ENCODE results near the gene KCNMA1. TPM values are rescaled to one million over a fixed set of nuclear protein-coding genes. Genes with fewer than 3 reads are reported as not detected.

KCNMA1 gene
- total and polyA plus RNA-seq, 9 of the 15 experiments (the other 6 are each of a cell fraction or from before 2014, with no cell fraction given), result 0.01 to 0.95 (median 0.15) TPM; not detected in 4

GRCh38 chr10:76874896-76875295, 762.7 kb downstream of the KCNMA1 start (continued):
- TF ChIP-seq, protein P1, sequence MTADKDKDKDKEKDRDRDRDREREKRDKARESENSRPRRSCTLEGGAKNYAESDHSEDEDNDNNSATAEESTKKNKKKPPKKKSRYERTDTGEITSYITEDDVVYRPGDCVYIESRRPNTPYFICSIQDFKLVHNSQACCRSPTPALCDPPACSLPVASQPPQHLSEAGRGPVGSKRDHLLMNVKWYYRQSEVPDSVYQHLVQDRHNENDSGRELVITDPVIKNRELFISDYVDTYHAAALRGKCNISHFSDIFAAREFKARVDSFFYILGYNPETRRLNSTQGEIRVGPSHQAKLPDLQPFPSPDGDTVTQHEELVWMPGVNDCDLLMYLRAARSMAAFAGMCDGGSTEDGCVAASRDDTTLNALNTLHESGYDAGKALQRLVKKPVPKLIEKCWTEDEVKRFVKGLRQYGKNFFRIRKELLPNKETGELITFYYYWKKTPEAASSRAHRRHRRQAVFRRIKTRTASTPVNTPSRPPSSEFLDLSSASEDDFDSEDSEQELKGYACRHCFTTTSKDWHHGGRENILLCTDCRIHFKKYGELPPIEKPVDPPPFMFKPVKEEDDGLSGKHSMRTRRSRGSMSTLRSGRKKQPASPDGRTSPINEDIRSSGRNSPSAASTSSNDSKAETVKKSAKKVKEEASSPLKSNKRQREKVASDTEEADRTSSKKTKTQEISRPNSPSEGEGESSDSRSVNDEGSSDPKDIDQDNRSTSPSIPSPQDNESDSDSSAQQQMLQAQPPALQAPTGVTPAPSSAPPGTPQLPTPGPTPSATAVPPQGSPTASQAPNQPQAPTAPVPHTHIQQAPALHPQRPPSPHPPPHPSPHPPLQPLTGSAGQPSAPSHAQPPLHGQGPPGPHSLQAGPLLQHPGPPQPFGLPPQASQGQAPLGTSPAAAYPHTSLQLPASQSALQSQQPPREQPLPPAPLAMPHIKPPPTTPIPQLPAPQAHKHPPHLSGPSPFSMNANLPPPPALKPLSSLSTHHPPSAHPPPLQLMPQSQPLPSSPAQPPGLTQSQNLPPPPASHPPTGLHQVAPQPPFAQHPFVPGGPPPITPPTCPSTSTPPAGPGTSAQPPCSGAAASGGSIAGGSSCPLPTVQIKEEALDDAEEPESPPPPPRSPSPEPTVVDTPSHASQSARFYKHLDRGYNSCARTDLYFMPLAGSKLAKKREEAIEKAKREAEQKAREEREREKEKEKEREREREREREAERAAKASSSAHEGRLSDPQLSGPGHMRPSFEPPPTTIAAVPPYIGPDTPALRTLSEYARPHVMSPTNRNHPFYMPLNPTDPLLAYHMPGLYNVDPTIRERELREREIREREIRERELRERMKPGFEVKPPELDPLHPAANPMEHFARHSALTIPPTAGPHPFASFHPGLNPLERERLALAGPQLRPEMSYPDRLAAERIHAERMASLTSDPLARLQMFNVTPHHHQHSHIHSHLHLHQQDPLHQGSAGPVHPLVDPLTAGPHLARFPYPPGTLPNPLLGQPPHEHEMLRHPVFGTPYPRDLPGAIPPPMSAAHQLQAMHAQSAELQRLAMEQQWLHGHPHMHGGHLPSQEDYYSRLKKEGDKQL (CRISPR knock-in tag; IDR thresholded peaks at IDR 0.05; ENCODE audit: borderline replicate concordance), result no peak
- no peak for TF ChIP-seq ZBTB1 (CRISPR knock-in tag; IDR thresholded peaks at IDR 0.05; ENCODE audit: borderline replicate concordance, low read depth)

DNA sequence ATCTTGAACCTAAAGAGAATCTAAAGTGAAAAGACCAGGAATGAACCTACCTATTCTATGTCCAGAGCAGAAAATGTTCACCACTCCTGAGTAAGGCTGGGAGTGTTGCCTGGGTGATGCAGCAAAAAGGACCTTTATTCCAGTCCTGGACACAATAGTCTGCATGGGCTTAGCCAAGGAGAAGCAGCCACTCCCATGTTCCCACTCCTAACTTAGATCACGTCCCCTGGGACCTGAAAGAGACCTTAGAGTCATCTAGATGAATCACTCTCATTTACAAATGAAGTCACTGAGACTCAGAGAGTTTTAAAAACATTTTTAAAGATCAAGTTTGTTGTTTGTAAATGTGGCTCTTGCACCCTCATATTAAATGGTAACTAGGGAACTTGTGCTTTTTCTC, 763.4 kb downstream of the KCNMA1 start:
- Histone ChIP-seq H3K79me2 (ENCODE audit: control insufficient read depth, insufficient read depth, low read length) (no peaks in the 10 kb centered on the region), H3K9me1 (ENCODE audit: control insufficient read depth, insufficient read depth, low read length) (no peaks in the 10 kb centered on the region), H3K27ac (ENCODE audit: extremely low read depth, low read depth, low read length) (no peak overlapping the region), H2AFZ (ENCODE audit: low read depth, low read length) (no peak overlapping the region), H3K27me3 (ENCODE audit: control insufficient read depth in 2 of 2, insufficient read depth in 2 of 2, low read length in 2 of 2) (no peaks in the 10 kb centered on the region), H3K4me3 (no peak overlapping the region), H3K4me2 (ENCODE audit: insufficient read depth, low read length) (no peak overlapping the region), H3K9me3 (replicated peaks; ENCODE audit: control insufficient read depth, insufficient read depth, low read depth, low read length) (no peaks in the 10 kb centered on the region), H3K4me1 (replicated peaks in 1 of 2; ENCODE audit: control insufficient read depth in 2 of 2, insufficient read depth in 2 of 2, low read length in 2 of 2) (no peaks in the 10 kb centered on the region), H4K20me1 (replicated peaks; ENCODE audit: control insufficient read depth, insufficient read depth, low read length) (no peaks in the 10 kb centered on the region), H3K9ac (ENCODE audit: insufficient read depth in 1 of 2, low read depth in 2 of 2, low read length in 2 of 2) (no peak overlapping the region), H3K36me3 (ENCODE audit: control insufficient read depth, insufficient read depth, low read length) (no peaks in the 10 kb centered on the region)
- ChIA-PET POLR2A (no interaction called here), CTCF (ENCODE audit: low intra/inter-chr PET ratio) (no interaction called here)
- in situ Hi-C loops (cut with MboI), result no loop called here
- TF ChIP-seq NCOA1 (IDR thresholded peaks at IDR 0.05; ENCODE audit: low read depth) (no peak), THAP7 (CRISPR knock-in tag; IDR thresholded peaks at IDR 0.05) (no peak), ELF1 (tag; IDR thresholded peaks at IDR 0.05) (no peak), ZNF449 (CRISPR knock-in tag; IDR thresholded peaks at IDR 0.05) (no peak), SIX5 (IDR thresholded peaks at IDR 0.05; ENCODE audit: borderline replicate concordance in 1 of 2, insufficient read depth in 1 of 2, low read depth in 1 of 2, low read length in 2 of 2) (no peak)
- 0% methylated on average over 1 of the region's 1 CpG for WGBS (ENCODE audit: insufficient coverage, low coverage, missing lambda C conversion rate)
- FAIRE-seq (no peak), ATAC-seq (no peak), DNase-seq (ENCODE audit: extremely low read depth in 1 of 4, low spot score in 3 of 4) (peak in 1 of 4 experiments; percentile 4)
- intact Hi-C loops (cut with micrococcal nuclease), result no loop called here
- BruUV-seq (replicated peaks), result no TSS peak
